Measurements from ENCODE around the gene MCF2L2.

The MCF2L2 gene

GRCh38 chr3:183287301-183287971 lies 141.0 kb downstream of the MCF2L2 start:
- DNase-seq = no peak

- DNase-seq = peak; percentile 95
Observed at GRCh38 chr3:183285828-183286457, 142.5 kb downstream of the MCF2L2 start.

- no peak for DNase-seq
Observed at GRCh38 chr3:183285318-183285717, 143.1 kb downstream of the MCF2L2 start.

- no peak for DNase-seq
Observed at GRCh38 chr3:183284570-183284969, 143.8 kb downstream of the MCF2L2 start.

- no peak for DNase-seq
Observed at GRCh38 chr3:183283886-183284285, 144.5 kb downstream of the MCF2L2 start.

- DNase-seq = no peak
Observed at GRCh38 chr3:183281126-183281797, 147.2 kb downstream of the MCF2L2 start.

DNA sequence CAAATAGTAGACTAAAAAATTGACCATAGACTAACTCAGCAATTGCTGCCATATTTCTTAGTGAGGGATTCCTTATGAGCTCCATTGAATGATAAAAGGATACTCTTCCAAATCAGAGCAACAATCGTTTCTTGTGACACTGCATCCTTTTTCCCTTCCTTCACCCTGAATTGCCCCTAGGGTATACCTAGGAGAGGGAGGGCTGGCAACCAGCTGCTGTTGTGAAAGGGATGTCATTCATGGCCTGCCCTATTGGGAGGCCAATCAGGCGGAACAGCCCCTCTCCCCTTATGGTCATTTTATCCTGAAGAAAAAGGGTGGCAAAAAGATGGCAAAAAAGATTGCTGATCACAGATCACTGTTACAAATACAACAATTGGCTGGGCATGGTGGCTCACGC lies 149.0 kb downstream of the MCF2L2 start:
- no peak for DNase-seq

DNA sequence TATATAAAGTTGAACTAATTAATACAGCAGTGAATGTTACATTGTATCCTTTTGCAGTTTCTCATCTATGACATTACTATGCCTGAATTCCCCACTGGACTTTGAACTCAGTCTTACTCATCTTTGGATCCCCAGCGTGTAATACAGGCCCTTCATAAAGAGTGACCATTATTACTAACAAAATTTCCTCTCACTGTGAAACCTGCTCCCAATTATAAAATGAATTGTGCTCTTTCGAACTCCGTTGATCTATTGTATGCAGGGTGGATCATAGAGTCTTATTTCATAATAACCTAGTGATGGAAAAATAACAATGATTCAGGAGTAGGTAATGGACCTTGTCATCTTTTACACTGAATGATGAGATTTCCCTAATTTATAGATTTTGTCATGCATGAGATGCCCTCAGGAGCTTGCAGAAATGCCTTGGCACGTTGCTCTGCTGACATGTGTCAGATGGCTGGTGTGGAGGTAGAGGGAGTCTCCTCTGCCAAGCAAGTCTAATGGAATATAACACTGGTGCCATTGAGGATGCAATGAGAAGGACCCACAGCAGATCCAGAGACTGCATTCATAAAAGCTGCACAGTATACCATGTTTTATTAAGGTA lies 149.8 kb downstream of the MCF2L2 start:
- DNase-seq = no peak

GRCh38 chr3:183277260-183277659 lies 151.2 kb downstream of the MCF2L2 start:
- DNase-seq = no peak

GRCh38 chr3:183275937-183276336 lies 152.5 kb downstream of the MCF2L2 start:
- no peak for DNase-seq

- no peak for DNase-seq
Observed at GRCh38 chr3:183275418-183275817, 153.0 kb downstream of the MCF2L2 start.

DNA sequence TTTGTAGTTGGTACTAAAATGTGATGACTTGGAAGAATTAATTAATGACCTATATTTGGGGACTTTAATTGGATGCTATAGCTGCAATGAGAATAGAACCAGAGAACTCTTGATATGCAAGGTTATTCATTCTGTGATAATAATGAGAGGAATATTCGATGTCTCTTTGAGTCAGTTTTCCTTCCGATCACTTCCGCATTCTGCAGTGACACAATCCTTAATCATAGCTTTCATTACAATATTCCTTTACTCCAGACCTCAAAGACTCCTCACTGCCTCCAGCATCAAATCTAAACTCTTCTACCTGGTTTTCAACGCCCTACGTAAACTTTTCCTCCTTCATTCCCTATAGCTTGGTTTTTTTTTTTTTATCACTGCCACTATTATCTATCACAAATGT lies 153.8 kb downstream of the MCF2L2 start:
- no peak for DNase-seq

DNA sequence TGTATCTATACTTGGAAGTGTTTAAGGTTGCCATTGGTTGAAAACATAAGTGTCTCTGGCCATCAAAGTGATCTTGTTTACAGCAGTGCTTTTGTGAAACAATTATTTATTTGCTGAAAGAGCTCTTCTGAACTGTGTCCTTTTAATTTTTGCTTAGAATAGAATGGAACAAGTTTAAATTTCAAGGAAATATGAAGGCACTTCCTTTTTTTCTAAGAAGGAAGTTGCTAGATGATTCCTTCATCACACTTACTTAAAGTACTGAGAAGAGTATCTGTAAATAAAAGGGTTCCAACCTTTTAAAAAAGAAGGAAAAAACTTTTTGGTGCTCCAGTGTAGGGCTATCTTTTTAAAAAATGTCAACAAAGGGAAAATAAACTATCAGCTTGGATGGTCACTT lies 155.6 kb downstream of the MCF2L2 start:
- no peak for DNase-seq

GRCh38 chr3:183272142-183272541 lies 156.3 kb downstream of the MCF2L2 start:
- no peak for DNase-seq

- no peak for DNase-seq
Observed at GRCh38 chr3:183270344-183270743, 158.1 kb downstream of the MCF2L2 start.

DNA sequence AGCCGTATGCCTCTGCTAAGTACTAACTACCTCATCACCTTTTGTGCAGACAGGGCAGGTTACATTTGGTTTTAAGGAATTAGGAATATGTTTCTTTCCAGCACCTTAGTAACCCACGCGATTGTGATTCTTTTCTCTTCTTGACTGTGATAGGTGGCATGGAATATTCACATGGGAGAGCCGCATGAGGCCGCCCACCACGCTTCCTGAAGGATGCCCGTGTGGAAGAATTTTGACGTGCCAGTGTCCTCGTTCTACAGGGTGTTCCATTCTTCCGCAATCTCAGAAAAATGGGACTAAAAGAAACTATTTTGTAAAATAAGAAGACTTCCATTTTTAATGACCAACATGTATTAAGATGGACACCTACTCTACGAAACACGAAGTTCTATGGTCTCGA lies 159.1 kb downstream of the MCF2L2 start:
- no peak for DNase-seq

DNA sequence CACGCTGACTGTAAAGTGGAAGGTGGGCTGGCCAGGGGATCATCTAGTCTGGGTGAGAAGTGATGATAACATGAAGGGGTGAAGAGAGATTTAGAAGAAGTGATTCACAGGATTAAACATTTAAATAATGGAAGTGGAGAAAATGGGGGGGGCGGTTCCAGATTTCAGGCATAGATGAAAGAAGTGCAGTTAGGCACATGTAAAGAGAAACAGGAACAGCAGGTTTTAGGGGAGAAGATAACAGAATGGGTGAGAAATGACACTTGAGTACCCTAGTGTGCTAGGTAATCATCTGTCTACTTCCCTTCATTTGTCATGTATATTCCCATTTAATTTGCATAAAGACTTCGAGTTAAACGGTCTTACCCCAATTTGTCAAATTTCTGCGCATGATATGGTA lies 160.1 kb downstream of the MCF2L2 start:
- no peak for DNase-seq

GRCh38 chr3:183267140-183267539 lies 161.3 kb downstream of the MCF2L2 start:
- no peak for DNase-seq

GRCh38 chr3:183266454-183266853 lies 162.0 kb downstream of the MCF2L2 start:
- no peak for DNase-seq

- DNase-seq = no peak
Observed at GRCh38 chr3:183265834-183266417, 162.5 kb downstream of the MCF2L2 start.

DNA sequence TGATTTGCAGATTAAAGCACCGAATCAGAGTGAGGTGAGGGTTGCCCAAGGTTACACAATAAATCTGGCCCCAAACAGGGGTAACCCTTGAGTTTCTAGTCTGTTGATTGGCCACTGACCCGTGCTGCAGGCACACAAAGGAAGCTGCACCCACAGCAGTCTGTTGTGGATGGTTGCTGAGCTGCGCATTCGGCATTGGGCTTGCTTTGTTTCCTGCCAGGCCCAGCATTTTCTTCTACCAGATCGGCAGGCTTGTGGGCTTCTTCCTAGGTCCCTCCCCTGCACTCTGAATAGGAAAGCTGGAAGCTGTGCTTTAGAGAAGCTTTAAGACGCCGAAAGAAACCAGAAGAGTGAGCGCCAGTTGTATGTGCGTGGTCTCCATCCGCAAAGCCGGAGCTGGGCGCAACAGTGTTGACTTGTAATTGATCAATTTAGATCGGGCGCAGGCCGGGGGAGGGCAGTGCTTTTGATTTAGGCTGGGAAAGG lies 163.2 kb downstream of the MCF2L2 start:
- DNase-seq = peak; percentile 38

DNA sequence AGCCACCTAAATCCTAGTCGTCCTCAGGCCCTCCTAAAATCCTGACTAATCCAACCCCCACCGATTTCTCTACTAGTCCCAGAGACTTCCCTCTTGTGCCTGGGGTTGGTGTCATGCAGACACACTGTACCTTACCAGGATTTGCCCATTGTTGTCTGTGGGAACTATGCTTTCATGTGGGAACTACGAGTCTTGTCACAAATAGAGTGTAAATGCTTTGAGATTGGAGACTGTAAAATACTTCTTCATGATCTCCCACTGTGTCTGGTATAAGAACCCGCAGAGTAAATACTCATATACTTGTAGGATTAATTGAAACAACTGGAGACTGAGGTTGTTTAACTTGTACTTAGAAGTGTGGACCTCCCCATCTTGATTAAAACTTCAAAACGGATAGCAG lies 164.2 kb downstream of the MCF2L2 start:
- no peak for DNase-seq

DNA sequence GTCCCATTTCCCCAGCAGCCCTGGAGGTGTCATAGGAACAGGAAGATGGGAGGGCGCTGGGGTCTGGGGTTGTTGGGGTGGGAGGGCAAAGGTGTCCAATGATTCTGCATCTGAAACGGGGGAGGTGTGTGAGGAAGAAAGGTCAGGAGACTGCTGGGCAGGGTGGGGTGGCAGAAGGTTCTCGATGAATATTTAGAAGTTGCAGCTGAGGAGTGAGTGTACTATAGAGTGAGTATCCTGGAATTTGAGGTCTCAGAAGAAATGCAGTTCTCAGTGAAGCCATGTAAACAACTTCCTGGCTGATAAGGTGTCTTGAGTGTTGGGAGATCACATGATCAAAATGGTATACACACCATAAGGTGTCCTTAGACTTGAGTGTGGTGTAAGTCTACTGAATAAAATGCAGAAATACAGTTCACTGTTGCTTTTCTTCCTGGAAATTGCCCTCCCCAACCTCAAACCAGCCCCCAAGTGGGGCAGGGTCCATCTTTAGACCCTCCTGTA lies 165.5 kb downstream of the MCF2L2 start:
- DNase-seq = no peak

Measured in CD4-positive, alpha-beta T cell treated with Interleukin-15 for 1 hour (primary cell).